COLO668 (cell line): ENCODE measurements around the gene GNAZ.
"Not testable (repeated sequence)": the region's sequence is repeated elsewhere in the genome, so short reads cannot be mapped to it uniquely, and the experiment has no call there.

Experiments
- DNase-seq: peaks from one replicate; lab custom pipeline; 2025; ENCODE audit not compliant: unreplicated experiment; lab: John Stamatoyannopoulos, UW

The GNAZ gene

DNA sequence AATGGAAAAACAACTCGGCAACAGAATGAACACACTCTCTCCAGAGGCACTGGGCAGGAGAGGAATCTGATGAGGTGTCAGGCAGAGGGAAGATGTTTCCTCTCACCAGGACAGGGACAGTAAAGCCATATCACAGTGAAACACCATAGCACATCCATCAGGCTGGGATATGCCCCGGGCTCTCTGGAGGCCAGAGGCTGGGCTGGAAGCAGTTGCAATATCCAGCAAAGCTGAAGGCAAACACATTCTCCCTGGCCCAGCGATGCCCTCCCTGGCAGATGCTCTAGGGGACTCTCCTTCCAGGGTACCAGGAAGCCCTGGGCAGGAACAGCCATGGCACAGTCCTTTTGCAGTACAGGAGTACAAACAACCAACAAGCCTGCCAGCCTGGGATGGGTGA lies 60.4 kb downstream of the GNAZ start:
- no peak for DNase-seq

DNA sequence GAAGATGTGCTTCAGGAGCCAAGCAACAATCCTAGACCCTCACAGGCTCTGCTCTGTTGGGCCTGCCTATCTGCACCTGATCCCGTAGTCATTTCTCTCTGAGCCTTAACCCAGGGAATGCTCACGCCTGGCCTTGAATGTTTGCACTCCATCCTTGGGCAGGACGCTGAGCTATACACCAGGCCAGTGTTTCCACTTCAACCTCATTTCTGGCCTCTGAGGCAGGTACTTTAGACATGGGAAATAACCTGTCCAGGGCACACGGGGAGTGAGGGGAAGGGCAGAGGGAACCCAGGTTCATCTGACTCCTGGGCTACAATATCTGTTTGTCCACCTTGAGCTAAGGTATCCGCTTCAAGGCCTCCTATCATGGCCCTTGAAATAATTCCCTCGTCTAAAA lies 61.6 kb downstream of the GNAZ start:
- DNase-seq = no peak

DNA sequence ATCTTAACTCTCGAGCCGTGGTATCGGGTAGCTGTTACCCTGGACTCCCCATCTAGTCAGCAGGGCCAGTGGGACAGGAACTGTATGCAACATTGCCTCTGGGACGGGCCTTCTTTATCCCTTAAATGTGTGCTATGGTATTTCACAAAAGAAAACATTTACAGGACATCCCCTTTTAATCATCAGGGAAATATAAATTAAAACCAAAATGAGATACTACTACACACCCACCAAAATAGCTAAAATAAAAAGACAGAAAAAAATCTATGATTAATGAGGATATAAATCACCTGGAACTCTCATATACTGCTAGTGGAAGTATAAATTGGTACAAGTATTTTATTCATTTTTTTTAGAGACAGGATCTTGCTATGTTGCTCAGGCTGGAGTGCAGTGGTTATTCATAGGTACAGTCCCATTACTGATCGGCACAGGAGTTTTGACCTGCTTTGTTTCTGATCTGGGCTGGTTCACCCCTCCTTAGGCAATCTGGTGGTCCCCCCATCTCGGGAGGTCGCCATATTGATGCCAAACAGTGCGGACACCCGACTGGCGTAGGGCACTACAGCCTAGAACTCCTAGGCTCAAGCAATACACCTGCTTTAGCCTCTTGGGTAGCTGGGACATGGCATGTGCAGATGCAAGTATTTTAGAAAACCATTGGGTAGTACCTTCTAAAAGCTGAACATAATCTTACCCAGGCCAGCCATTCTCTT lies 62.2 kb downstream of the GNAZ start:
- no peak for DNase-seq

DNA sequence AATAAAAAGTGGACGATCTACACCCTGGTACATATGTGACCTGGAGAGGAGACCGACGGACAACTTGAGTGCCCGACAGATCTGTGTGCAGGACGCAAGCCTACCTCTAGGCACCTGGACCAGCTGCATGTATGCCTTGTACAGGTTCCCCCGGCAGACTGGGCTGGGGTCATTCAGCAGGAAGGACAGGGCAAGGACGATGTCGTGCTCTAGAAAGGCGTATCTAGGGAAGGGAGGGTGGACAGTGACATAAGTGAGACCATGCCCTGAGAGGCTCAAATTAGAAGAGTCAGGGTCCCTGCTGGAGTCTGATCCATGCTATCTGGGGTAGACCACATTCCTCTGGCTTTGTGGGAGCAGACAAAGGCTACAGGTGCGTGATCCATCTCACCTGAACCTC lies 63.6 kb downstream of the GNAZ start:
- DNase-seq = no peak

DNA sequence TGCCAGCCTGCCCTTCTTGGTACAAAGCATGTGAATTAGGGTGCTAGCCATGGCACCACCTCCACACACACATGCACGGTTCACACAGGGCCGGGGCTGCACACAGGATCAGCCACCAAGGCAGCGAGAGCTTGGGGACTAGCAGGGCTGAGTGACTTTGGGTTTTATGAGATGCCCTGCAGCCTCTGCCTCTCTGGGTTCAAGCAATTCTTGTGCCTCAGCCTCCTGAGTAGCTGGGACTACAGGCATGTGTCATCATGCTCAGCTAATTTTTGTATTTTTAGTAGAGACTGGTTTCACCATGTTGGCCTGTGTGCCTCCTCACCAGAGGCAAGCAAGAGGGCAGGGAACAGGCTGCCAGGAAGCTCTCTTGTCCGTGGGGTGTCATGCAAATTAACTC lies 66.7 kb downstream of the GNAZ start:
- DNase-seq = not testable (repeated sequence)

DNA sequence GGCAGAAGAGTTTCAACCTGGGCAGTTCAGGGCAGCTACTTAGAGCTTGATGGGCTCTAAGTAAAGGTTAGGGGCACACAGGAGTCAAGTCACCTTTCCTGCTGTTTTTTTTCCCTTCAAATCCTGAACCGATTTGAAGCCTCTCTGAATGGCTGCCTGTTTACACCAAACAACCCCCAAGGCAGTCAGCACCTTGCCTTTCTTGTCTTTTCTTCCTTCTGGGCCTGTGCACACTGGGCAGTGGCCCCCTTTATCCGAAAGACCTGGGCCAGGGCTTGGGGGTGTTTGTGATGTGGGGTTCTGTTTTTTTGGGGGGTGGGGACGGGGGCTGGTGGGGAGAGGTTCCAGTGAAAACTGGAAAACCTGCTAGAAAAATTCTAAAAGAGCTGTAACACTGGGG lies 67.1 kb downstream of the GNAZ start:
- no peak for DNase-seq

DNA sequence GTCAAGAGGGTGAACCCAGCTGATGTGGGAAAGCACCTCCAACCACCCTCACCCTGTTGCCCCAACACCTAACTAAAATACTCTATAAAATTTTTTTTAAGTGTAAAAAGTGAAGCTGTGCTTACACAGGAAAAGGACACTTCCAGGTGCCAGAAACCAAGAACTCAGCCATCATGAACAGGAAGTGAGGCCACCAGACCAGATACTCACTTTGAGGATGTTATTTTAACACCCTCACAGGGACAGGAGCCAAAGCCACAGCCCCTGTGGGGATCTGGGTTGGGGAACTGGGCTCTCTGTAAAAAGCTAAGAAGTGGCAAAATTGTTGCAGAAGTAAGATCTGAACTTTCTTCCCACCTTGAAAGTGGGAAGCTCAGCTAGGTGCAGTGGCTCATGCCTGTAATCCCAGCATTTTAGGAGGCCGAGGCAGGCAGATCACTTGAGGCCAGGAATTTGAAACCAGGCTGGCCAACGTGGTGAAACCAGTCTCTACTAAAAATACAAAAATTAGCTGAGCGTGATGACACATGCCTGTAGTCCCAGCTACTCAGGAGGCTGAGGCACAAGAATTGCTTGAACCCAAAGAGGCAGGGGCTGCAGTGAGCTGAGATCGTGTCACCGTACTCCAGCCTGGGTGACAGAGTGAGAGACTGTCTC lies 67.7 kb downstream of the GNAZ start:
- DNase-seq = no peak

DNA sequence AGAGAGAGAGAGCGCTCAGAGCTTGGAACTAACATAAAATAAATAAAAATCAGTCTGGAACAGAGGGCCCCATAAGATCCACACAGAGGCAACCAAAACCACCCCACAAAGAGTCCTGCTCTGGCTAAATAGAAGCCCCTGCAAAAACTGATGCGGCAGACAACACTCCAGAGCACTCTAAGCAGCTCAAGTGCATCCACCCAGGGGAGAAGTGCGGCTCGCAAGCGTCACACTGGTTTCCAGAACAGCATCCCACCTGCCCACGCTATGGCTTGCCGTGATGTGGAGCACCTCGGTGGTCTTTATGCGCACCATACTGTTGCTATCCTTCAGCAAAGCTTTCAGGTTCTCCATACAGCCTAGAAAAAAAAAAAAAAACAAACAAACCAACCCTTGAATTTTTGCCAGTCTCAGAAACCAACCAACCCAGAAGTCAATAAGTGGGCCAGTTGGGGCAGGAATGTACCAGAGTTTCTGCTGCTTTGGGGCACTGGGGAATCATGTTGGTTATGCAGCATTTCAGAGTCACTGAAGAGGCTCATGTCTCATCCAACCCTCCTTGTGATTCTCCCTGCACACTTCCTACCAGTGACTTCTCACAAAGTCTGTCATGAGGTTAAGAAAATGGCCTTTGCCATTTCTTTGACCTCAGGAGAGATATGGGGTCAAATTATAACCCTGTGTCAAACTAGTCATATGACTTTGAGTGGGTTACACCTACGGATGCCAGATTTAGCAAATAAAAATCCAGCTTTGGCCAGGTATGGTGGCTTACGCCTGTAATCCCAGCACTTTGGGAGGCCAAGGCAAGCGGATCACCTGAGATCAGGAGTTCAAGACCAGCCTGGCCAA lies 68.5 kb downstream of the GNAZ start:
- no peak for DNase-seq

DNA sequence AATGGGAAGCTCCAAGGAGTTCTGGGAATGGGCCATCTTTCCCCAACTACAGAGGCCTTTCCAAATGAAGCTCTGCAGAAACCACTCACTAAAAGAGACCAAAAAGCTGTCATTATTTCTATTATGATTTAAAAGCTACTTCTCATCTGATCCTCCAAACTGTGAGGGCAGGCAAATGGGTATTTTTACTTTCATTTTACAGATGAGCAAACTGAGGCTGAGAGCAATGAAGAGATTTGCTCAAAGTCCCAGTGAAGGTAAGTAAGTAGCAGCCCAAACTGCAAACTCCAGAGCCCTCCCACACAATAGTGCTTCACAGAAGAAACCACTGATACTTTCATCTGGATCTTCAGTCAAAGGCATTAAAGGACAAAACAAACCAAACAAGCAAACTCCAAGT lies 70.1 kb downstream of the GNAZ start:
- DNase-seq = no peak

DNA sequence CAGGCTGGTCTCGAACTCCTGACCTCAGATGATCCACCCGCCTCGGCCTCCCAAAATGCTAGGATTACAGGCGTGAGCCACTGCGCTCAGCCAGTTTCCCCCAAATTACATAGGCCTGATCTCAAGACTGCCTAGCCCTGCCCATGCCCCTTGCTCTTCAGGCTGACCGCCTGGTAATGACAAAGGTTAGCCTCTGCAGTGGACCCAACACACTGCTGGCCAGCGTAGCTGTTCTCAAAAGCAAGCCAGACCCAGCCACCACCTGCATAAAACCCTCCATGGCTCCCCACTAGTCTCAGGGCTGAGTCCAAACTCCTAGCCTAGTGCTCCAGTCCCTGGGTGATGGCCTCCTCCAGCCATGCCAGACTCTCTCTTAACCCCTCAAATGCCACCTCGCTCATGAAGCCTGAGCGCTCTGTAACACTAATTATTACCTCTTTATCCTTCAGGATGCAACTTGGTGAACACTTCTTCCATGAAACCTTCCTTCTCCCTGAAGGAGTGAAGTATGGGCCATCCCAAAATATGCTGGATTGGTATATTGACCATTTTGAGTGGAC lies 72.3 kb downstream of the GNAZ start:
- no peak for DNase-seq

DNA sequence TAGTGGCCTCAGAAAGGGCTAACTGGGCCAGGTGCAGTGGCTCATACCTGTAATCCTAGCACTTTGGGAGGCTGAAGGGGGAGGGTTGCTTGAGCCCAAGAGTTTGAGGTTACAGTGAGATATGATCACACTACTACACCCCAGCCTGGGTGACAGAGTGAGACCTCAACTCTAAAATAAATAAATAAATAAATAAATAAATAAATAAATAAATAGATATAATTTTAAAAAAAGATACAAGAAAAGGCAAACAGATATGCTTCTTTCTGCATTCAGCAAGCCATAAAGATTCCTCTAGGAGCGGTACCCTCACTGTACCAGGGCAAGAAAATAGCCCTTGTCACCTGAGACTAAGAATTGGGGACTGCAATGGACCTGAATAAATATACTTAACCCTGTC lies 72.8 kb downstream of the GNAZ start:
- DNase-seq = no peak

DNA sequence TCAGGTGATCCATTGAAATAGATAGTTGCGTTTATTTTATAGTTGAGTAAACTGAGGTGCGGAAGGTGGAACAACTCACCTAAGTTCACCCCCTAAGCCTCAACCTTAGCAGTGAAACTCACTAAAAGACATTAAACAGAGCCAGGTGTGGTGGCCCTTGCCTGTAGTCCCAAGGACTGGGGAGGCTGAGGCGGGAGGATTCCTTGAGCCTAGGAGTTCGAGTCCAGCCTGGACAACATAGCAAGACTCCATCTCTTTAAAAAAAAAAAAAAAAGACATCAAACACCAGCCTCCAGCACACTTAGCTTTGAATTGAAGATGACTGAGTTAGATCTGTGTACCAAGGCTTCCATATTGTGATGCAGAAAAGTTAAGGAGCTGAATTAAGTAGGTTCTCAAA lies 74.1 kb downstream of the GNAZ start:
- no peak for DNase-seq

DNA sequence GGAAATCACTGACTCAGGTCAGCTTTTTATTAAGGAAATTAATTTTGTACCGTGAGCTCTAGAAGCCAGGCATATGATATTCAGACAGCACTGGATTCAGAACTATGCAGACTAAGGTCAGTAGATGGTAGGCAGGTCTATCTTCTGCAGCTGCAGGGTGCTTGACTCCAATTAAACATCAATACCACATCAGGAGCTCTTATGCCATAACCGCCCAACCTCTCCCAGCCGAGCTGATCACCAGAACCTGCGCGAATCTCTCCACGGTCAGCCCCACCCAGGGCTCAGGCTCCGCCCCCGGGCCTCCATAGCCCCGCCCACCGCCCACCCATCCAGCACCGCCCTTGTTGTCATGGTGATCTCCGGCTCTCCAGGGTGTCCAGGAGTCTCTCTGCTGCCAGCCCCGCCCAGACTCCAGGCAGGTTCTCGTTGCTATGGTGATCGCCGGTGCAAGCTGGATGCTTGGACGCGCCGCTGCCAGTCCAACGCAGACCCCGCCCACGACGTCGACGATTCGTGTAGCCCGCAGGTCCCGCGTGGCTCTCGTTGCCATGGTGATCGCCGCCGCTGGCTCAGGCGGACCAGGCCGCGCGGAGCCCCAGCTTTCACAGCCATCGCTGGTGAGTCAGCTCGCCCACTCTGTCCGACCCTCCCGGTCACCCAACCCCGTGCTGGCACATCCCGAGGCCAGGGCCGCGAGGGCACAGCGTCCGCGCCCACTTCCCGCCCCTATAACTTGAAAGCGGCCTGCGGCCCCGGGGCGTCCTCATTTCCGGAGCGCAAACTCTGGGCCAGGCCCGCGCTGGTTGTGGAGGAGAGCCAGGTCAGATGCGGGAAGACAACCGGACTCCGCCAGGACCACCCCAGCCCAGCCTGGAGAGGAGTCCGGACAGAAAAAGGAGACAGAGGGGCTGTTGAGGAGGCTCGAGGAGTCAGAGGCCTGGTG lies 74.9 kb downstream of the GNAZ start, which contains the start of gene RAB36:
RAB36 (plus strand) TSS at position 546 of the 946 bp plus-strand sequence. CDS start 1,140 bp downstream, outside the sequence.
- peak; percentile 99 for DNase-seq

DNA sequence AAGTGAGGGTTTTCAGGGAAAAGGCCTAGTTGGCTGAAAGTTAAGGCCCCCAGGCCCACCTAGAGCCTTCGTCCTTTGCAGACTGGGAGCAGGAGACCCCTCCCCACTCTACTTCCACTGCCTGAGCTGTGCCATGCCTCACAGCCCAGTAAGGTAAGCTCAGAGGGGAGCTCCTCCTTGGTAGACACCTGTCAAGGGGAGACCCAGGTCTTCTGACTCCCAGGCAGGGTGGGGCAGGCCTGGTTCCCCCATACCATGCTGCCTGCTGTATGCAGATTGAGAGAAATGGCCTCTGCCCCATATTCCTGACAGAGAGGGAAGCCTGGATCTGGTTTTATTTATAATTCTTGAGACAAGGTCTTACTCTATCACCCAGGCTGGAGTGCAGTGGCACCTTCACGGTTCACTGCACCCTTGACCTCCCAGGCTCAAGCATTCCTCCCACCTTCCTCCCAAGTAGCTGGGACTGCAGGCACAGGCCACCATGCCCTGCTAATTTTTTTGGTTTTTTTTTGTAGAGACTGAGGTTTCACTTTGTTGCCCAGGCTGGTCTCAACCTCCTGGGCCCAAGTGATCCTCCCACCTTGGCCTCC lies 75.7 kb downstream of the GNAZ start:
- DNase-seq = no peak

DNA sequence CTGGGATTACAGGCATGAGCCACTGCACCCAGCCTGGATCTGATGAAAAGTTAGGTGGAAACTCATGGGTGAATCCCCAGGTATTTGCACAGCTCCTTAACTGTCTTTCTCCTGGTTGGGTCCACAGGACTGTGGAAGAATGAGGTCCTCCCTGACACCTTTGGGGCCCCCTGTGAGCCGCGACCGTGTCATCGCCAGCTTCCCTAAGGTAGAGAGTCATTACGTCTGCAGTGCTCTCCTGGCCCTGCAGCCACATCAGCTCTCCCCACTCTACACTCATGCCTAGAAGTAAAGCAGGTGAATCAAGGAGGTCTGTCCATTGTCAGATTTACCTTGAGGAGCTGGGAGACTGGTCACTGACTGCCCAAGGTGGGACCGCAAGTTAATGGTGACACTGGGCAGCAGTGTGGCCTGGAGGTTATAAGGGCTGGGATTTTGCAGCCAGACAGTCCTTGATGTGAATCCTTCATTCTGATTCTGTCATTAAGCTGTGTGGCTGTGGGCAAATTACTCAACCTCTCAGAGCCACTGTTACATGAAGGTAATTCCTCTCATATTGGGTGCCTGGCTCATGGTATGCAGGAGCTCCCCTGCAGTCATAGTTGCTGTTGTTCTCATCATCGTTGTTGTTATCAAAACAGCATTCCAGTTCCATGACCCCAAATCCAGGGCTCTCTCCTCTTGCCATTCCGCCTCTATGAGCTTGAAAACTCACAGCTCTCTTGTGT lies 76.3 kb downstream of the GNAZ start:
- DNase-seq = no peak

DNA sequence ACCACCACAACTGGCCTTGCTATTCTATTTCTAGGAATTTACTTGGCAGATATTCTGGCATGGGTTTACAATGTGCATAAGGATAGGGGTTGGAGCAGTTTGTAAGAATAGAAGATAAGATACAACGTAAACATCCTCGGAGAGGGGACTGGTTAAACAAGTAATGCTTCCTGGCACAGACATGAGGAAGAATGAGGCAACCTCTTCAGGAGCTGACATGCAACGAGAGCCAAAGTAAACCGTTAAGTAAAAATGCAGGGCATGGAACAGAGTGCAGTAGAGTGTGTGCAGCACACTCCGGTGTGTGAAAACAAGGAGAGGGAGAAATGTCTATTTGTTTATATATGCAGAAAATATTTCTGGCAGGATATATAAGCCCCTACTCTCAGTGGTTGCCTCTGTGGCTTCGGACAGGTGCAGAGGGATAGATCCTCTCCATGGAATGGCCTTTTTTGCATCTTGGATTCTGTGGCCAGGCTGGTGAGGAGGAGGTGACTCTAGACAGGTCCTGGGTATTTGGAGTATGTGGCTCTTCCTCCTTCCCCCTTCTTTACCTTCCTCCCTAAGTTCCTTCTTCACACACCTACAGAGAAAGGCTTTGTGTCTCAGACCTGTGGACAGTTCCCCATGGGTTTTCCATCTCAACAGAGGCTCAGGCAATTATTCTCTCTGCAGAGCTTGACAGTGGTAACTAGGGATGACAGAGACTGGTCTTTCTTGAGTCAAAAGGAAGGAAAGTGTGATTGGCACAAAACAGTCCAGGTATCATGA lies 77.5 kb downstream of the GNAZ start:
- DNase-seq = no peak

DNA sequence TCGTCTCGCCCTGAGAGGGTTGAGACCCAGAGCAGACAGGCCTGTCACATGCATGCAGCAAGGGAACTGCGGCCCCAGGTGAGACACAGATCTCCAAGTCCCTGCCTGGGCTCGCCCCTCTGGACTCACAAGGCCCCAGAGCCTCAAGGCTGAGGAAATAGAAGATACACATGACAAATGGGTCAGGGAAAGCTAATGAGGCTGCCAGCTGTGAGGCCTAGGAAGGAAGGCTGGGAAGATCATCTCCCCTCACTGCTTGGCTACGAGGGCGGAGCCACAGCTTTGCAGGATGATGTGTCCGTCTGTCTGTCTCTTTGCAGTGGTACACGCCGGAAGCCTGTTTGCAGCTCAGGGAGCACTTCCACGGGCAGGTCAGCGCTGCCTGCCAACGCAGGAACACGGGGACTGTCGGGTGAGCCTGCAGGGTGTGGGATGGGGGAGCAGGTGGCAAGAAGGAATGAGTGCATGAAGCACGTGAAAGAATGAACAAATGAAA lies 79.5 kb downstream of the GNAZ start:
- DNase-seq = no peak

DNA sequence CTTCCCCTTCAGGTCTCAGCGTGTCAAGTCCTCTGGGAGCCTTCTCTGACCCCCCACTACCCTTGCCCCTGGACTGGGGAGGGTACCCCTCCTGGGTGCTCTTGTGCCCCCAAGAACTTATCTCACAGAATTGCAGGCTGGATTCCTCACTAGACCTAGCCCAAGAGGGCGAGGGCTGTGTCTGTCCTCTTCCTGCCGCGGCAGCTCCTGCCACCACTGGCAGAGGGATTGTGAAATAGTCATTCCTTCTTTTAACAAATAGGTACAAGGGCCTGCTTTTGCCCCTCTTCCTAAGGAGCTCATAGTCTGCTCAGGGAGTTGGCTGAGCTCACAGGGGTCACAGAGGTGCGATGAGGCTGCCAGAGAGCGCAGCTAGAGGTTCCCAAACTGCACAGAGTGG lies 80.4 kb downstream of the GNAZ start:
- DNase-seq = no peak
